Stimulated activated CD8-positive, alpha-beta memory T cell treated with anti-CD3 and anti-CD28 coated beads, Interleukin-7, amount 100 ng/mL, for 4 hours (primary cell): ENCODE results near the gene WNT8A.

ENCODE experiments used
- DNase-seq, 2 donors: peaks; one replicate each; pipeline ENCODE4 v3.0.0-alpha.2; 2020; ENCODE audit warnings: low read depth in 2 of 2

Gene WNT8A

DNA sequence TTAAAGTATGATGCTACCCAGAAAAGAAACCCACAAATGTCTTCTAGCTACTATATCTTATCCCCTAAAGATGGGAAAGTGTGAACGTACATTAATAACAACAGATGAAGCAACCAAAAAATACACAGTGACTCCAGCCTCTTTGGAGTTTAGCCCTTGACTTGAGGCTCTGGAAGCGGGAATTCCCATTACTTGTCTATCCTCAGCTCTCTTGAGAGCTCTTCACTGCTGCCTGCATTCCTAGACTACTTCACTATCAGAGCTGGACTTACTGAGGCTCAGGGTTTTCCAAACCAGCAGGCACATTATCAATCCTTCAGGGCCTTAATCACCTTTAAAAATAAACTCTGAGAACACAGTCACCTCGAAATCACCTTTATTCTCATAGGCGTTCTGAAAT lies 56.4 kb downstream of the WNT8A start:
- DNase-seq, result no peak
